Calu3 (cell line): ENCODE results near the gene COX6B2. TPM values are rescaled to one million over a fixed set of nuclear protein-coding genes. Genes with fewer than 3 reads are reported as not detected.
"Not testable (repeated sequence)": the region's sequence is repeated elsewhere in the genome, so short reads cannot be mapped to it uniquely, and the experiment has no call there.

Source experiments
- Bru-seq: library from RNA; stranded (reverse); fragments of 400-500 nt; gene quantifications from one replicate; lab custom pipeline; 2021; lab: Mats Ljungman, UMichigan
- BruChase-seq, 2 experiments: library from RNA; stranded (reverse); fragments of 400-500 nt; gene quantifications; one replicate each; lab custom pipeline; 2021; lab: Mats Ljungman, UMichigan
- BruUV-seq: library from RNA; stranded (reverse); fragments of 400-500 nt; replicated peaks from 2 replicates; lab custom pipeline; 2021; lab: Mats Ljungman, UMichigan
- CTCF ChIA-PET: fragments of 300-600 bp; sonication (Branson Sonifier 250); formaldehyde crosslinking; loops from one replicate; lab custom pipeline; 2022; ENCODE audit warnings: antibody characterized with exemption; lab: Charles Lee
- DNase-seq: peaks from one replicate; pipeline ENCODE4 v3.0.0; 2022
- H3K27ac Mint-ChIP-seq: one replicate; pipeline ENCODE4 v1.8.0; 2022; ENCODE audit warnings: mixed read lengths; ENCODE audit not compliant: unreplicated experiment
- H3K27me3 Mint-ChIP-seq: one replicate; pipeline ENCODE4 v1.8.0; 2022; ENCODE audit warnings: mixed read lengths; ENCODE audit not compliant: unreplicated experiment
- H3K36me3 Mint-ChIP-seq: one replicate; pipeline ENCODE4 v1.8.0; 2022; ENCODE audit warnings: mild to moderate bottlenecking, moderate library complexity, mixed read lengths; ENCODE audit not compliant: insufficient read depth, unreplicated experiment
- H3K4me1 Mint-ChIP-seq: one replicate; pipeline ENCODE4 v1.8.0; 2022; ENCODE audit warnings: mild to moderate bottlenecking, low read depth, mixed read lengths; ENCODE audit not compliant: unreplicated experiment
- H3K4me3 Mint-ChIP-seq: one replicate; pipeline ENCODE4 v1.8.0; 2022; ENCODE audit warnings: mild to moderate bottlenecking, low read depth, moderate library complexity, mixed read lengths; ENCODE audit not compliant: unreplicated experiment
- H3K9me3 Mint-ChIP-seq: one replicate; pipeline ENCODE4 v1.8.0; 2022; ENCODE audit warnings: low read depth, mixed read lengths; ENCODE audit not compliant: unreplicated experiment
- CTCF ChIP-seq: fragments of 200-600 bp; IDR thresholded peaks from one replicate; pipeline ENCODE4 v1.8.0; 2022; ENCODE audit warnings: antibody characterized with exemption; ENCODE audit not compliant: unreplicated experiment
- intact Hi-C: fragments of 100-400 bp; cut with micrococcal nuclease; formaldehyde crosslinking; loops from one replicate; pipeline ENCODE4 v1.10.0; 2022; ENCODE audit not compliant: unreplicated experiment
- long read RNA-seq: library from polyadenylated mRNA; stranded (forward); transcript quantifications from one replicate; pipeline ENCODE4 v2.0.0, GENCODE V29; 2022
- total RNA-seq: library from RNA; stranded (reverse); gene quantifications from 2 replicates; pipeline ENCODE4 v1.2.3, GENCODE V29; 2022

The COX6B2 gene
- total RNA-seq, result 1.4 and 3.4 TPM in 2 replicates
- Bru-seq, nascent RNA, result percentile 31 among the genes with signal in this experiment
- percentile 35 among the genes with signal in this experiment for BruChase-seq, experiment 1, labeled RNA remaining after a 6-hour chase
- percentile 29 among the genes with signal in this experiment for BruChase-seq, experiment 2, labeled RNA remaining after a 2-hour chase
- long read RNA-seq, partial matches to known transcripts, result 1 of 3 reads
- long read RNA-seq, other reads (novel, unspliced or antisense), result 2 of 3 reads

GRCh38 chr19:55354698-55355212 lies at the start of gene COX6B2:
Gene COX6B2 (minus strand): TSS chr19:55354719. CDS start chr19:55354521, 198 bp downstream.
- DNase-seq, result no peak
- Mint-ChIP-seq H3K27ac (no peak within 1 kb of the TSS), H3K27me3 (peaks cover 87% of the 10 kb centered on the region), H3K9me3 (no peaks in the 10 kb centered on the region), H3K4me1 (peaks cover 33% of the 10 kb centered on the region), H3K4me3 (peak within 1 kb of the TSS; percentile 79), H3K36me3 (peaks cover 22% of the 10 kb centered on the region)
- CTCF ChIA-PET, result interaction anchor here (0.8 to 1.1 kb wide), 2 partner anchors 15 to 283 kb away, joined by 3 to 4 read pairs; partner anchors contain the start of gene KMT5C
- intact Hi-C loops, result no loop called here
- no peak for TF ChIP-seq CTCF
- BruUV-seq, result no TSS peak

GRCh38 chr19:55402509-55402908 lies 48.0 kb upstream of the COX6B2 start:
- Mint-ChIP-seq H3K27ac (no peak overlapping the region), H3K27me3 (no peaks in the 10 kb centered on the region), H3K4me1 (peaks cover 17% of the 10 kb centered on the region), H3K4me3 (no peak overlapping the region), H3K9me3 (no peaks in the 10 kb centered on the region), H3K36me3 (peaks cover 84% of the 10 kb centered on the region)
- intact Hi-C loops, result no loop called here
- no peak for TF ChIP-seq CTCF
- DNase-seq, result no peak
- CTCF ChIA-PET, result no interaction called here
- no TSS peak for BruUV-seq

GRCh38 chr19:55401390-55401789 lies 46.9 kb upstream of the COX6B2 start:
- H3K27me3 Mint-ChIP-seq, intact Hi-C loops, DNase-seq, CTCF ChIA-PET, H3K9me3 Mint-ChIP-seq, H3K4me3 Mint-ChIP-seq, H3K27ac Mint-ChIP-seq, BruUV-seq: not testable (repeated sequence)
- H3K4me1 Mint-ChIP-seq, result peaks cover 12% of the 10 kb centered on the region
- H3K36me3 Mint-ChIP-seq, result peaks cover 77% of the 10 kb centered on the region

GRCh38 chr19:55400281-55401087 lies 46.0 kb upstream of the COX6B2 start:
- peaks cover 68% of the 10 kb centered on the region for H3K36me3 Mint-ChIP-seq
- peaks cover 3% of the 10 kb centered on the region for H3K4me1 Mint-ChIP-seq
- DNase-seq, result no peak
- H3K9me3 Mint-ChIP-seq, result no peaks in the 10 kb centered on the region
- H3K27me3 Mint-ChIP-seq, result no peaks in the 10 kb centered on the region
- TF ChIP-seq CTCF, result no peak
- no peak overlapping the region for H3K4me3 Mint-ChIP-seq
- H3K27ac Mint-ChIP-seq, result no peak overlapping the region
- BruUV-seq, result no TSS peak
- CTCF ChIA-PET, result no interaction called here
- intact Hi-C loops, result no loop called here
